GM19025 (cell line): Measurements from ENCODE around the gene SNTA1.
"Not testable (repeated sequence)": the region's sequence is repeated elsewhere in the genome, so short reads cannot be mapped to it uniquely, and the experiment has no call there.

ENCODE experiments used
- ATAC-seq: cut with Tn5 transposase; IDR thresholded peaks from one replicate; pipeline ENCODE4 v1.9.1; 2021; ENCODE audit warnings: mild to moderate bottlenecking, low read depth, moderate library complexity; ENCODE audit not compliant: unreplicated experiment

The SNTA1 gene

DNA sequence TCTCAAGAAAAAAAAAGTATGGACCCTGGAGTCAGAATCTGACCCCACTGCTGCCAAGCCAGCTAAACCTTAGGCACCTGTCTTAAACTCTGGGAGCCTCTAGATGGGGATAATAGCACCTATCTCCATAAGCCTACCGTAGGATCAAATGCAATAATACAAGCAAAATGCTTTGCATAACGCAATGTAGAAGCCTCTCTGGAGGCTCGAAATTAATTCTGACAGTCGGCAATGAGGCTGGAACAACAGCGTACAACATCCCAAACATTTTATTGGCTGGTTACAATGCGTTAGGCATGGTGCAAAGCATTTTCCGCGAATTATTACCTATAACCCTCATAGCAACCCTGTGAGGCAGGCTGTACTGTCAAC is 42.8 kb downstream of the SNTA1 start:
- ATAC-seq, result no peak

- no peak for ATAC-seq
Observed at GRCh38 chr20:33399924-33400323, 43.6 kb downstream of the SNTA1 start.

DNA sequence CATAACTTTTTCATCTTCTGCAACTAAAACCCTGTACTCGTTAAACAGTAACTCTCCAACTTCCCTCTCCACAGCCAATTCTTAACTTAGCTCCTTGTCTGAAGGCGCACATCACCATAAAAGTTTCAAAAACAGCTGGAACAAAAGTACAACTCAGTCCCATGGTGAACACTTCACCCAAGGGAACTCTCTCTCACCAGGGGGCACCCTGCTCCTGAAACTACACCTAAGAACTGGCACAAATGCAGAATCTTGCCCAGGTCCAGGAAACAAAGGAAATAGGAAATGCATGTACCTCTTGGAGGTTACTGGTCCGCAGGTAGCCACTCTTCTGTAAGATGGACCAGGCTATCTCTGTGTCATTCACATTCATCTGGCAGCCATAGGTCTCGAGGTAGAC is 48.8 kb downstream of the SNTA1 start:
- no peak for ATAC-seq

GRCh38 chr20:33393609-33394008 is 50.0 kb downstream of the SNTA1 start:
- no peak for ATAC-seq

DNA sequence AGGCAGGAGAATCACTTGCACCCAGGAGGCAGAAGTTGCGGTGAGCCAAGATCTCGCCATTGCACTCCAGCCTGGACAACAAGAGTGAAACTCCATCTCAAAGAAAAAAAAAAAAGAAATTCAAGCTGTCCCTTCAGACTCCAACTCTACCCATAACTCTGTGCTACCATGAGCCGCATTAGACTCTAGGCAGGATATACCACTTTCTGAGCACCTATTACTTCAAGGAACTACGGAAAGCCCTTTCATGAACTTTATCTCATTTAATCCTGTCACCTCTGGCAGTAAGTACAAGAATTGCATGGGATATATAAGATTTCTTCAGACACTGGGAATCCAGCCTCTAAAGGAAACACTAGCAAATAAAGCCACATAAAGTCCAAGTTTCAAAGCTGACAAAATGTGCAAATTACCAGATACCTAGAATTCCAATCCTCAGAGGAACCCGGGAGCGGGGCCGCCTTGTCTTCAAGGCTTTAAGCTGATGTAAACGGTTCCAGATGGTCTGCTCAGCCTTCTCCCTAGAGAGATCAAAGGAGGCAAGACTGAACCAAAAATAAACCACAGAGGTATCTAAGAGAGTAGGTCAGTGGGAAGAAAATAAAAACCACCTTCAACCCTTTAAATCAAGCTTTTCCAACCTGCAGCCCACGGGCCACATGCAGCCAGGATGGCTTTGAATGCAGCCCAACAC is 51.7 kb downstream of the SNTA1 start:
- no peak for ATAC-seq

DNA sequence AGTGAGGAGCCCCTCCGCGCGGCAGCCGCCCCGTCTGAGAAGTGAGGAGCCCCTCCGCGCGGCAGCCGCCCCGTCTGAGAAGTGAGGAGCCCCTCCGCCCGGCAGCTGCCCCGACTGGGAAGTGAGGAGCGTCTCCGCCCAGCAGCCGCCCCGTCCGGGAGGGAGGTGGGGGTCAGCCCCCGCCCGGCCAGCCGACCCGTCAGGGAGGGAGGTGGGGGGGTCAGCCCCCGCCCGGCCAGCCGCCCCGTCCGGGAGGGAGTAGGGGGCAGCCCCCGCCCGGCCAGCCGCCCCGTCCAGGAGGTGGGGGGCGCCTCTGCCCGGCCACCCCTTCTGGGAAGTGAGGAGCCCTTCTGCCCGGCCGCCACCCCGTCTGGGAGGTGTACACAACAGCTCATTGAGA is 54.2 kb downstream of the SNTA1 start:
- not testable (repeated sequence) for ATAC-seq

GRCh38 chr20:33388268-33388667 is 55.3 kb downstream of the SNTA1 start:
- no peak for ATAC-seq

- ATAC-seq, result no peak
Observed at GRCh38 chr20:33387177-33387576, 56.4 kb downstream of the SNTA1 start.

GRCh38 chr20:33386673-33387072 is 56.9 kb downstream of the SNTA1 start:
- no peak for ATAC-seq

DNA sequence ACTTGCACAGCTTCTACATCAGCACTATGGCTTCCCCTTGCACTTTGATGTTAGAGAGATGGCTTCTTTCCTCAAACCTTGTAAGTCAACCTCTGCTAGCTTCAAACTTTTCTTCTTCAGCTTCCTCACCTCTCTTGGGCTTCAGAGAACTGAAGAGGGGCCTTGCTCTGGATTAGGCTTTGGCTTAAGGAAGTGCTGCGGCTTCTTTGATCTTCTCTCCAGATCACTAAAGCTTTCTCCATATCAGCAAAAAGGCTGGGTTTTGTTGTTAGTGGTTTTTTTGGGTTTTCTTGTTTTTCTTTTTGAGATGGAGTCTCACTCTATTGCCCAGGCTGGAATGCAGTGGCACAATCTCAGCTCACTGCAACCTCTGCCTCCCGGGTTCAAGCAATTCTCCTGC is 66.2 kb downstream of the SNTA1 start:
- no peak for ATAC-seq

- ATAC-seq, result no peak
Observed at GRCh38 chr20:33373735-33374605, 69.6 kb downstream of the SNTA1 start.

GRCh38 chr20:33372993-33373441 is 70.5 kb downstream of the SNTA1 start:
- ATAC-seq, result no peak

- ATAC-seq, result no peak
Observed at GRCh38 chr20:33370291-33370690, 73.3 kb downstream of the SNTA1 start.

DNA sequence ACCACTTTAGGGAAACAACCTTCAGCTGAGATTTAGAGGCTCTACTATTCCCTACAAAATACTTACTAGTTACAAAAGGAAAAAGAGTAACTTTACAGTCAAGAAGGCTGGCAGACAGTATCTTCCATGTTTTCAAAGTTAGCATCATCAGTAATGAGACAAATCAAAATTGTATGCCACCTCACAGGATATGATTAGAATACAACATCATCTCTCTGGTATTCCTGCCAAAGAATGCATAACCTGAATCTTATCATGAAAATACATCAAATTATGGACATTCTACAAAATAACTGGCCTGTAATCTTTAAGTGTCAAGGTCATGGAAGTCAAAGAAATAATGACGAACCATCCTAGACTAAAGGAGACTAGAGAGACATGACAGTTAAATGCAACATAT is 80.7 kb downstream of the SNTA1 start:
- no peak for ATAC-seq

DNA sequence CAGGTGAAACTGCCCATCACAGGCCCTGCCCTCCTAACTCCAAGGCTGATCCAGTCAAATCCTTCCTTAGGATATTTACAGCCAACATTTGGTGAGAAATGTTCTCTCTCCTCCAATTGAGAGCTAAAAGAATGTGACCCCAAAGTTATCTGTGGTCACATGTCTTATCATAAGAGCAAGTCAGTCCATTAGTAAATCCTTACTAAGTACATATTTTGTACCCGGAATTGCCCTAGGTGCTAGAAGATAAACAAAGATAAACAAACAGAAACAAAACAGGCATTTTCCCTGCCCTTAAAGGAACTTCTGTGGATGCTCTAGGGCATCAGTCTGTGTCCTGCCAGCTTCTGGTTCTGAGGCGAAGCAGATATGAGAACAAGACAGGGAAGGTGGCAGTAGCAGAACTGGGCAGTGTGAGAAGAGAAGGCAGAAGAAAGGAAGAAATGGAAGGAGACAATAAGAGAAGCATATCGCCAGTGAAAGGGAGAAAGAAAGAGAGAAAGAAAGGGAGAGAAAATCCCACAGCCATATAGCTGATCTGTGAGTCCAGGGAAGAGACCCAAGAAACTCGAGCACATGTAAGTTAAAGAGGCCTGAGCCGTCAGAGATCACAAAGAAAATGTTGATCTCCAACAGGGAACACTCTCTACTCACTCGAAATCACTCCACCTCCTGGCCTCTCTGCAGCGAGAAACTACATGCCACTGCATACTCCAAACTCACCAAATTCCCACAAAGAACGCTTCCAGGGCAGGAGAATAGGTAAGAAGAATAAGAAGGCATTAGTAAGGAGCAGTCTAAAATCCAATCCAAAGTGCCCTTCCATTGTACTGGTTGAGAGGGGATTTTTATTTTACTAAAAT is 83.9 kb downstream of the SNTA1 start:
- ATAC-seq, result no peak
